Keratinocyte (primary cell): ENCODE data around the gene P3H2. TPM values are rescaled to one million over a fixed set of nuclear protein-coding genes. Genes with fewer than 3 reads are reported as not detected.
A peak's percentile ranks its signal among the peaks of the same experiment; 100 is the strongest.

Experiments used
- DNase-seq: peaks from one replicate; pipeline ENCODE4 v3.0.0-alpha.2; 2011; ENCODE audit warnings: low read depth, missing footprints, low spot score
- FAIRE-seq: peaks from 2 replicates; lab custom pipeline; 2011; peaks lifted over from hg19 to GRCh38; lab: Jason Lieb, UNC
- H2AFZ ChIP-seq: 2 replicates; pipeline ENCODE4 v1.6.0; 2012; ENCODE audit warnings: low read length, control low read depth, inconsistent platforms; ENCODE audit not compliant: control insufficient read depth
- H3K27ac ChIP-seq: 2 replicates; pipeline ENCODE4 v1.5.1; 2011; ENCODE audit warnings: low read length; ENCODE audit not compliant: control insufficient read depth, insufficient read depth
- H3K27me3 ChIP-seq: 3 replicates; pipeline ENCODE4 v1.6.0; 2011; ENCODE audit warnings: low read length; ENCODE audit not compliant: control insufficient read depth, insufficient read depth; ENCODE audit errors: extremely low read depth
- H3K36me3 ChIP-seq, 2 experiments: 2 replicates in 1 of 2; 3 replicates in 1 of 2; pipeline ENCODE4 v1.5.1; 2011; ENCODE audit warnings: low read length in 2 of 2, mild to moderate bottlenecking in 1 of 2; ENCODE audit not compliant: control insufficient read depth in 2 of 2, insufficient read depth in 2 of 2; ENCODE audit errors: extremely low read depth in 1 of 2
- H3K4me1 ChIP-seq: 3 replicates; pipeline ENCODE4 v1.5.1; 2011; ENCODE audit warnings: low read length; ENCODE audit not compliant: control insufficient read depth, insufficient read depth; ENCODE audit errors: extremely low read depth
- H3K4me2 ChIP-seq: 3 replicates; pipeline ENCODE4 v1.6.0; 2011; ENCODE audit warnings: low read depth, low read length; ENCODE audit not compliant: control insufficient read depth, insufficient read depth; ENCODE audit errors: extremely low read depth
- H3K4me3 ChIP-seq, 3 experiments: fragments of 200-600 bp in 1 of 3; sonication (generic) in 1 of 3; 2 replicates in 2 of 3; 3 replicates in 1 of 3; pipeline ENCODE4 v1.5.1; 2011 to 2016; ENCODE audit warnings: low read length in 3 of 3, mild to moderate bottlenecking in 3 of 3, control low read depth in 2 of 3, inconsistent platforms in 1 of 3, low read depth in 1 of 3, mixed read lengths in 1 of 3, mixed run types in 1 of 3, moderate library complexity in 1 of 3; ENCODE audit not compliant: control insufficient read depth in 2 of 3, insufficient read depth in 2 of 3; ENCODE audit errors: extremely low read depth in 1 of 3
- H3K79me2 ChIP-seq: 2 replicates; pipeline ENCODE4 v1.6.0; 2012; ENCODE audit warnings: low read length; ENCODE audit not compliant: control insufficient read depth, insufficient read depth
- H3K9ac ChIP-seq: 3 replicates; pipeline ENCODE4 v1.6.0; 2011; ENCODE audit warnings: low read length; ENCODE audit not compliant: control insufficient read depth, insufficient read depth; ENCODE audit errors: extremely low read depth
- H3K9me1 ChIP-seq: 3 replicates; pipeline ENCODE4 v1.6.0; 2011; ENCODE audit warnings: low read length; ENCODE audit not compliant: control insufficient read depth, insufficient read depth; ENCODE audit errors: extremely low read depth
- H3K9me3 ChIP-seq: 2 replicates; pipeline ENCODE4 v1.5.1; 2012; ENCODE audit warnings: low read depth, low read length; ENCODE audit not compliant: control insufficient read depth
- H4K20me1 ChIP-seq: 3 replicates; pipeline ENCODE4 v1.6.0; 2011; ENCODE audit warnings: low read length; ENCODE audit not compliant: control insufficient read depth, insufficient read depth; ENCODE audit errors: extremely low read depth
- EZH2 ChIP-seq: IDR thresholded peaks from one replicate; pipeline ENCODE4 v1.6.1; 2012; ENCODE audit warnings: inconsistent platforms, mild to moderate bottlenecking, low read length, moderate library complexity
- dilution Hi-C: fragments of 300-500 bp; cut with MboI; formaldehyde crosslinking; loops from one replicate; pipeline ENCODE4 v1.7.0; 2020; ENCODE audit warnings: low sequenced_read_pairs; ENCODE audit not compliant: extremely low pct_ligation_motif_present
- polyA plus RNA-seq, 5 experiments: library from polyadenylated mRNA; depleted of rRNA in 3 of 5; stranded (reverse) in 3 of 5; stranded (forward) in 1 of 5; unstranded in 1 of 5; fragments of >200 nt; gene quantifications; 1 replicate in 1 of 5; 2 replicates in 3 of 5; 3 replicates in 1 of 5; pipeline versions ENCODE4 v1.2.1 to v1.2.3, GENCODE V29; 2011 to 2012; ENCODE audit warnings: missing spikeins in 2 of 5, low read depth in 1 of 5, low replicate concordance in 1 of 5
- TF ChIP-seq, protein P1 (sequence below), 3 experiments: IDR thresholded peaks in 1 of 3; conservative IDR thresholded peaks in 1 of 3; optimal IDR thresholded peaks in 1 of 3; 2 replicates in 2 of 3; 3 replicates in 1 of 3; pipeline versions ENCODE3 to v1.5.1; 2011; ENCODE audit warnings: low read length in 3 of 3, mild to moderate bottlenecking in 3 of 3, moderate library complexity in 2 of 3, control low read depth in 1 of 3, inconsistent platforms in 1 of 3; ENCODE audit not compliant: insufficient read depth in 2 of 3; ENCODE audit errors: extremely low read depth in 1 of 3

P3H2 gene
- polyA plus RNA-seq, 1 donor (not counting 4 experiments of a cell fraction or from before 2014, with no cell fraction given), result 115 TPM

GRCh38 chr3:190121061-190121377 lies 322 bp upstream of the P3H2 start:
- H3K27me3 ChIP-seq, result no peaks in the 10 kb centered on the region
- dilution Hi-C loops, result no loop called here
- H3K27ac ChIP-seq, result peak overlapping the region; percentile 84

DNA sequence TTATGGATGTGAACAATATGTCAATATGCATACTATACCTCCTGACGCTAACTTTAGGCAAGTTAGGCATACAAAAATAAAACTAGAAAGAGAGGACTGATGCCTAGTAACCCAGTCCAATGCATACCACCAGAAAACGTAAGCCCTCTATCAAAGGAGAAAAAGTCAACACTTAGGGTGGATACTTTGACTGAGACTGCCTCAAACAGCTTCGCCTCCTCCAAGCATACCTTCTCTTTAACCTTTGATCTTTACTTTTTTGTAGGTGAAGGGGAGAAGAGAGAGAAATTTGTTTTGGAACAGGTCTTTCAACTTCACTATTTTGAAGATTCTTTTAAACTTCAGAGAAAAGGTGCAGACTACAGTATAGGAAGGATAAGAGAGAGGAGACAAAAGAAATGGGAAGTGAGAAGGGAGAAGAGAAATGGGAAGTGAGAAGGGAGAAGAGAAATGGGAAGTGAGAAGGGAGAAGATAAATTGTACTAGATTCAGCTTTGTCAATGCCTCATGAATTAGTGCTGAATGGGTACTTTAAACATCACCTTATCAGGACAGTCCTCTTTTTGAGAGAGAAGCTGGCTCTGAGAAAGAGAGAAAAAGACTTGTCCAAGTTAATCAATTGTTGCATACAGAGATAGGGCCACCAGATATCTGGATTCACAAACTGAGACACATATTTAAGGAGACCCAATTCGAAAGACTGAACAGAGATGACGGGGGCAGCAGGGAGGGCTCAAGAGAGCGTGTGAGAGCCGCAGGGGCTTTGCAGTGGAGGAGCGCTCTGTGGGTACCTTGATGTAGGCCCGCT lies 1.0 kb downstream of the P3H2 start:
- no peaks in the 10 kb centered on the region for H3K9me3 ChIP-seq
- H4K20me1 ChIP-seq, result no peaks in the 10 kb centered on the region
- peak overlapping the region; percentile 84 for H3K27ac ChIP-seq
- dilution Hi-C loops, result no loop called here
- TF ChIP-seq EZH2, result no peak
- TF ChIP-seq, protein P1, sequence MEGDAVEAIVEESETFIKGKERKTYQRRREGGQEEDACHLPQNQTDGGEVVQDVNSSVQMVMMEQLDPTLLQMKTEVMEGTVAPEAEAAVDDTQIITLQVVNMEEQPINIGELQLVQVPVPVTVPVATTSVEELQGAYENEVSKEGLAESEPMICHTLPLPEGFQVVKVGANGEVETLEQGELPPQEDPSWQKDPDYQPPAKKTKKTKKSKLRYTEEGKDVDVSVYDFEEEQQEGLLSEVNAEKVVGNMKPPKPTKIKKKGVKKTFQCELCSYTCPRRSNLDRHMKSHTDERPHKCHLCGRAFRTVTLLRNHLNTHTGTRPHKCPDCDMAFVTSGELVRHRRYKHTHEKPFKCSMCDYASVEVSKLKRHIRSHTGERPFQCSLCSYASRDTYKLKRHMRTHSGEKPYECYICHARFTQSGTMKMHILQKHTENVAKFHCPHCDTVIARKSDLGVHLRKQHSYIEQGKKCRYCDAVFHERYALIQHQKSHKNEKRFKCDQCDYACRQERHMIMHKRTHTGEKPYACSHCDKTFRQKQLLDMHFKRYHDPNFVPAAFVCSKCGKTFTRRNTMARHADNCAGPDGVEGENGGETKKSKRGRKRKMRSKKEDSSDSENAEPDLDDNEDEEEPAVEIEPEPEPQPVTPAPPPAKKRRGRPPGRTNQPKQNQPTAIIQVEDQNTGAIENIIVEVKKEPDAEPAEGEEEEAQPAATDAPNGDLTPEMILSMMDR (optimal IDR thresholded peaks at IDR 0.05 in 1 of 3, IDR thresholded peaks at IDR 0.05 in 1 of 3, conservative IDR thresholded peaks at IDR 0.05 in 1 of 3; ENCODE audit: extremely low read depth in 1 of 3, insufficient read depth in 2 of 3, low read length in 3 of 3), result no peak
- FAIRE-seq, result peak; percentile 49
- peak overlapping the region; percentile 78 for H3K4me2 ChIP-seq
- no peaks in the 10 kb centered on the region for H3K9me1 ChIP-seq
- DNase-seq, result no peak
- no peaks in the 10 kb centered on the region for H3K27me3 ChIP-seq
- H3K4me1 ChIP-seq, result peaks cover 49% of the 10 kb centered on the region
- peak overlapping the region; percentile 13 for H2AFZ ChIP-seq
- no peaks in the 10 kb centered on the region for H3K36me3 ChIP-seq
- H3K79me2 ChIP-seq, result peaks cover 50% of the 10 kb centered on the region
- H3K9ac ChIP-seq, result peak overlapping the region; percentile 84
- H3K4me3 ChIP-seq, result peak overlapping the region; percentile 81 to 96 (median 89)

More at GRCh38 chr3:190121061-190121377, 322 bp upstream of the P3H2 start:
- no peaks in the 10 kb centered on the region for H3K9me3 ChIP-seq
- peak overlapping the region; percentile 84 for H3K9ac ChIP-seq
- peak overlapping the region; percentile 81 for H3K4me2 ChIP-seq
- DNase-seq (no peak), FAIRE-seq (no peak)
- H3K4me1 ChIP-seq, result peaks cover 43% of the 10 kb centered on the region
- no peaks in the 10 kb centered on the region for H4K20me1 ChIP-seq
- peak overlapping the region; percentile 86 for H2AFZ ChIP-seq
- peak overlapping the region; percentile 81 to 96 (median 89) for H3K4me3 ChIP-seq
- TF ChIP-seq, protein P1 (optimal IDR thresholded peaks at IDR 0.05 in 1 of 3, IDR thresholded peaks at IDR 0.05 in 1 of 3, conservative IDR thresholded peaks at IDR 0.05 in 1 of 3; ENCODE audit: extremely low read depth in 1 of 3, insufficient read depth in 2 of 3, low read length in 3 of 3), result peak in 1 of 3 experiments; percentile 48
- no peak for TF ChIP-seq EZH2
- H3K79me2 ChIP-seq, result peaks cover 37% of the 10 kb centered on the region
- H3K9me1 ChIP-seq, result no peaks in the 10 kb centered on the region
- no peaks in the 10 kb centered on the region for H3K36me3 ChIP-seq
